ENCODE data around the gene RIMS3. TPM values are rescaled to one million over a fixed set of nuclear protein-coding genes. Genes with fewer than 3 reads are reported as not detected.

Gene RIMS3
- total RNA-seq, 4 donors from 2014 or later, result 0.79 to 2.2 (median 1.7) TPM

DNA sequence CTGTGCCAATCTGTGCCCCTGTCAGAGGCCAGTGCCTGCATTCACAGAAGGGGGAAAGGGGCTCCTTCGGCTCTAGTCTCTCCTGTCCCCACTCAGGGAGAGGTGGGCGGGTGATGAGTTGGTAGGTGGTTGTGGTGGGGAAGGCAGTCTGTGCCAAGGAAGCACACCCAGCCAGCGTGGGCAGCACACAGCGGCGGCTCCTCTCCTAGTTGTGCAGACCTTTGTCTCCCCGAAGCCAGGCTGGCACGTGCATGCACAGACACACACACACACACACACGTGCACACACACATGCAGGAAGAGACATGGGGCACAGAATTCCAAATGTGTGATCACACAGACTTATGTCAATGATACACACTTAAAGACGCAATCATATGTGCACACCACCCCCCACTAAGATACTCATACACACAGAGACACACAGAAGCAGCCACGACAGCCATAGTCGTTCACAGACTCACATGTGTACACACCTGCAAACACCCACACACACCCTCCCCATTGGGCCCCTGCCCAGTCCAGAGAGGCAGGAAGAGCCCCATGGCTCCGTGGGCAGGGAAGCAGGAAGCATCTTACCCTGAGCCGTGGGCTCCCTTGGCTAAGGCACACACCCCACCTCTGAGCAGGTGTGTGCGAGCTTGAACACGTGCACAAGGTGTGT is 16.4 kb downstream of the RIMS3 start:
- ATAC-seq (ENCODE audit: low FRiP score) (no peak), DNase-seq (ENCODE audit: low spot score) (no peak)
- TF ChIP-seq, protein P1, sequence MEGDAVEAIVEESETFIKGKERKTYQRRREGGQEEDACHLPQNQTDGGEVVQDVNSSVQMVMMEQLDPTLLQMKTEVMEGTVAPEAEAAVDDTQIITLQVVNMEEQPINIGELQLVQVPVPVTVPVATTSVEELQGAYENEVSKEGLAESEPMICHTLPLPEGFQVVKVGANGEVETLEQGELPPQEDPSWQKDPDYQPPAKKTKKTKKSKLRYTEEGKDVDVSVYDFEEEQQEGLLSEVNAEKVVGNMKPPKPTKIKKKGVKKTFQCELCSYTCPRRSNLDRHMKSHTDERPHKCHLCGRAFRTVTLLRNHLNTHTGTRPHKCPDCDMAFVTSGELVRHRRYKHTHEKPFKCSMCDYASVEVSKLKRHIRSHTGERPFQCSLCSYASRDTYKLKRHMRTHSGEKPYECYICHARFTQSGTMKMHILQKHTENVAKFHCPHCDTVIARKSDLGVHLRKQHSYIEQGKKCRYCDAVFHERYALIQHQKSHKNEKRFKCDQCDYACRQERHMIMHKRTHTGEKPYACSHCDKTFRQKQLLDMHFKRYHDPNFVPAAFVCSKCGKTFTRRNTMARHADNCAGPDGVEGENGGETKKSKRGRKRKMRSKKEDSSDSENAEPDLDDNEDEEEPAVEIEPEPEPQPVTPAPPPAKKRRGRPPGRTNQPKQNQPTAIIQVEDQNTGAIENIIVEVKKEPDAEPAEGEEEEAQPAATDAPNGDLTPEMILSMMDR (IDR thresholded peaks at IDR 0.05), result no peak

GRCh38 chr1:40648200-40648599 is 17.3 kb downstream of the RIMS3 start:
- TF ChIP-seq, protein P1 (IDR thresholded peaks at IDR 0.05), result no peak

GRCh38 chr1:40646315-40646714 is 19.2 kb downstream of the RIMS3 start:
- TF ChIP-seq, protein P1 (IDR thresholded peaks at IDR 0.05), result no peak
- no peak for ATAC-seq (ENCODE audit: low FRiP score)
- DNase-seq (ENCODE audit: low spot score), result no peak

More at GRCh38 chr1:40648200-40648599, 17.3 kb downstream of the RIMS3 start:
- DNase-seq (ENCODE audit: low spot score) (no peak), ATAC-seq (ENCODE audit: low FRiP score) (no peak)

- TF ChIP-seq, protein P1 (IDR thresholded peaks at IDR 0.05), result no peak
- ATAC-seq (ENCODE audit: low FRiP score), result no peak
Observed at GRCh38 chr1:40645118-40645680, 20.3 kb downstream of the RIMS3 start.

DNA sequence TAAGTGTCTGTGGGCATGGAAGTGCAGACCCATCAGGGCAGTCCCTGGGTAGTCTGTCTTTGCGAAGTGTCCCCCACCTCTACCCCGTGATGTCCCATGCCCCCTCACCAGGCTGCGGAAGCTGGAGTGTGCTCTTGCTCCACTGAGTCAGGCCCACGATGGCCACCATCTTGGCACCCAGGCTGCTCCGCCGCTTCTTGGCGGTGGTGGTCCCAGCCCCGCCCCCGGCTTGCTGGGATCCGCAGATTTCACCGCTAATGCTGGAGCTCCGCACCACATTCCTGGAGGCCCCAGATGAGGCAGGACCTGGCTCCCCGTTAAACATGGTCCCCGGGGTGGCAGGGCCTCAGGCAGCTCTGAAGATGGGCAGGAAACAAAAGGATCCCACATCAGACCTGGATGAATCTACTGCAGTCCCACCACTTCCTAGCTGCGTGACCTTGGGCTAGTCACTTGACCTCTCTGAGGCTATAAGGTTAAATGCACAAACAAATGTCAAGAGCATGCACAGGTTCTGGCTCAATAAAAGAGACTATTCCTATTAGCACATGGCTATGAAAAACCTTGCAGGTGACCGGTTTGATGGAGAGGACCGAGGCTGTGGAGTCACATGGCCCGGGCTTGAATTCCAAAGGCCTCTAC is 23.8 kb downstream of the RIMS3 start:
- no peak for ATAC-seq (ENCODE audit: low FRiP score)
- no peak for DNase-seq (ENCODE audit: low spot score)
- TF ChIP-seq, protein P1 (IDR thresholded peaks at IDR 0.05), result no peak

More at GRCh38 chr1:40645118-40645680, 20.3 kb downstream of the RIMS3 start:
- DNase-seq (ENCODE audit: low spot score), result no peak

GRCh38 chr1:40640314-40641076 is 25.0 kb downstream of the RIMS3 start:
- TF ChIP-seq, protein P1 (IDR thresholded peaks at IDR 0.05), result no peak
- no peak for ATAC-seq (ENCODE audit: low FRiP score)
- no peak for DNase-seq (ENCODE audit: low spot score)
